HG03520 (cell line): ENCODE data around the gene TGFBR3L.
"Not testable (repeated sequence)": the region's sequence is repeated elsewhere in the genome, so short reads cannot be mapped to it uniquely, and the experiment has no call there.

Source experiments
- ATAC-seq: cut with Tn5 transposase; IDR thresholded peaks from one replicate; pipeline ENCODE4 v1.9.1; 2021; ENCODE audit warnings: mild to moderate bottlenecking, moderate library complexity; ENCODE audit not compliant: unreplicated experiment

Gene TGFBR3L

GRCh38 chr19:7916103-7916954 is 1.7 kb downstream of the TGFBR3L start:
- no peak for ATAC-seq

DNA sequence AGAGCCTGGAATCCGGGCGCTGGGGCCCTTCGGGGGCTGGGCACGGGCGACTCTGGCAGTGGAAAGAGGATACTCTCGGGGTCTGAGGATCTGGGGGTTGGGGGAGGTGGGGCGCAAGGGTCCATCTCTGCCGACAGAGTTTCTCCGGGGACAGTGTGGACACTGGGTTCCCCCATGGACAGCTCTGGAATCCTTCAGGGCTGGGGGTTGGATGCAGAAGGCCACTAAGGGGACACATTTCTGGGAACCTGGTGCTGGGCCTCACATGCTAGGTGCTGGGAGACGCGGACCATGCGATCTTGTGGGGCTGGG is 2.3 kb downstream of the TGFBR3L start:
- no peak for ATAC-seq

GRCh38 chr19:7917267-7918061 is 2.8 kb downstream of the TGFBR3L start:
- no peak for ATAC-seq

DNA sequence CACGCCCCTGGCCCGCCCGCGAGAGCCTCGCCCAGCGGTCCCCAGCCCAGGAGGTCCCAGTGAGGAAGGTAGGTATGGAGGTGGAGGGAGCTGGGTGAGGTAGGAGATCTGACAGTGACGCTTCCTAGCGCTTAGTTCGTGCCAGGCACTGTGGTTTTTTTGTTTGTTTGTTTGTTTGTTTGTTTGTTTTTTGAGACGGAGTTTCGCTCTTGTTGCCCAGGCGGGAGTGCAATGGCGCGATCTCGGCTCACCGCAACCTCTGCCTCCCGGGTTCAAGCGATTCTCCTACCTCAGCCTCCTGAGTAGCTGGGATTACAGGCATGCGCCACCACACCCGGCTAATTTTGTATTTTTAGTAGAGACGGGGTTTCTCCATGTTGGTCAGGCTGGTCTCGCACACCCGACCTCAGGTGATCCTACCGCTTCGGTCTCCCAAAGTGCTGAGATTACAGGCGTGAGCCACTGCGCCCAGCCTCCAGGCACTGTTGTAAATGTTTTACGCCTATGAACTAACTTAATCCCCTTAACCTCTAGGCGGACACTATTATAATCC is 3.5 kb downstream of the TGFBR3L start:
- ATAC-seq = not testable (repeated sequence)

DNA sequence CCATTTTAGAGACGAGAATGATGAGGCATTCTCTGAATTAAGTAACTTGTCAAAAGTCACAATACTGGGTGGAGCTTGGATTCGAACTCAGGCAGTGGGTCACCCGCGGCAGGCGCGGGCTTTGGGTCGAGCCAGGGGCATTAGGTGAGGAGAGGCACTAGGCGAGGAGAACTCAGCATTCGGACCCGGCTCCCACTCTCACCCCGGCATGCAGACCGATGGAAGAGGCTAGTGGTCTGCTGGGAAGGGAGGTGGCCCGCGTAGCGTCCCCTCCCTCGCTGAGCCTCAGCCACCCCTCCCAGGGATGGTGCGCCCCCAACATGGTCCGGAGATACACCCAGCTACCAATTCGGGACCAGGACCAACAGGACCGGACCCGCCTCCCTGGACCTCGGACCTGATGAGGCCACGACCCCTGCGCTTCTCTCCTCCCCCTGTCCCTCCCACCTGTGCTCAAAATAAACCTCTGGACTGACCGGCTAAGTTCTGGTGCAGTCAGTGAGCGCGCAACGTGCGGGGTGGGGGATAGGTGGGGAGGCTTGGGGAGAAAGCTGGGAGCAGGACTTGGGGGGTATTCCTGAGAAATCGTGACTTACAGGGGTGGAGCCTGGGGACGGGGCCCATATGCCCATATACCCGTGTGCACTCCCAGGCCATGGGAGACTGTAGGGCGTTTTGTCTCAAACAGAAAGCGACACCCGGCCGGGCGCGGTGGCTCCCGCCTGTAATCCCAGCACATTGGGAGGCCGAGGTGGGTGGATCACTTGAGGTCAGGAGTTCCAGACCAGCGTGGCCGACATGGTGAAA is 4.2 kb downstream of the TGFBR3L start:
- ATAC-seq = no peak

- peak; percentile 43 for ATAC-seq
These were observed 5.2 kb downstream of the TGFBR3L start, which contains the start of gene SNAPC2 for GRCh38 chr19:7919610-7920518. SNAPC2 (plus strand) TSS chr19:7920338; CDS start chr19:7920367, 29 bp downstream.

- peak; percentile 36 for ATAC-seq
These were observed 6.1 kb downstream of the TGFBR3L start for GRCh38 chr19:7920519-7921301.

DNA sequence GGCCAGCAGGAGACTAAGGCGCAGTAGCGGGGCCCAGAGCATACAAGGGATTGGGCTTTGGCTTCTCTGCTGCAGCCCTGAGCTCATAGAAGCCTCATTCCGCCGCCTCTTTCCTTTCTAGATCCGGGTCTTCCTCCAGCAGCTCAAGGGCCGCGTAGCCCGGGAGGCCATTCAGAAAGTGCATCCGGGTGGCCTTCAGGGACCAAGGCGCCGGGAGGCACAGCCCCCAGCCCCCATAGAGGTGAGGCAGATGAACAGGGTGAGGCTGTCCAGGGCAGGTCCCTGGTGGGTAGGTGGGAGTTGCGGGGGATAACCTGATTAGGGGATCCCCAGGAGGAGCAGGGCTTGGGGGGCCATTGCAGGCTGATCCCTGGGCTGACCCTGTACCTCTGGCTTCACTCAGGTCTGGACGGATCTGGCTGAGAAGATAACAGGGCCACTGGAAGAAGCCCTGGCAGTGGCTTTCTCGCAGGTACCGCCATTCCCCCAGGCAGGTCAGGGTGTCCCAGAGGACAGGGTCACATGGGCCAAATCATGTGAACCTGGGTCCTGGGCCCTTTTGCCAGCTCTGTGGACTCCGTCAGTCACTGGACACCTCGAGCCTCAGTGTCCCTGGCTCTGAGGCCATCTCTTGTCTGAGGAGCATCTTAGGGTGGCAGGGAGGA is 6.8 kb downstream of the TGFBR3L start:
- no peak for ATAC-seq

DNA sequence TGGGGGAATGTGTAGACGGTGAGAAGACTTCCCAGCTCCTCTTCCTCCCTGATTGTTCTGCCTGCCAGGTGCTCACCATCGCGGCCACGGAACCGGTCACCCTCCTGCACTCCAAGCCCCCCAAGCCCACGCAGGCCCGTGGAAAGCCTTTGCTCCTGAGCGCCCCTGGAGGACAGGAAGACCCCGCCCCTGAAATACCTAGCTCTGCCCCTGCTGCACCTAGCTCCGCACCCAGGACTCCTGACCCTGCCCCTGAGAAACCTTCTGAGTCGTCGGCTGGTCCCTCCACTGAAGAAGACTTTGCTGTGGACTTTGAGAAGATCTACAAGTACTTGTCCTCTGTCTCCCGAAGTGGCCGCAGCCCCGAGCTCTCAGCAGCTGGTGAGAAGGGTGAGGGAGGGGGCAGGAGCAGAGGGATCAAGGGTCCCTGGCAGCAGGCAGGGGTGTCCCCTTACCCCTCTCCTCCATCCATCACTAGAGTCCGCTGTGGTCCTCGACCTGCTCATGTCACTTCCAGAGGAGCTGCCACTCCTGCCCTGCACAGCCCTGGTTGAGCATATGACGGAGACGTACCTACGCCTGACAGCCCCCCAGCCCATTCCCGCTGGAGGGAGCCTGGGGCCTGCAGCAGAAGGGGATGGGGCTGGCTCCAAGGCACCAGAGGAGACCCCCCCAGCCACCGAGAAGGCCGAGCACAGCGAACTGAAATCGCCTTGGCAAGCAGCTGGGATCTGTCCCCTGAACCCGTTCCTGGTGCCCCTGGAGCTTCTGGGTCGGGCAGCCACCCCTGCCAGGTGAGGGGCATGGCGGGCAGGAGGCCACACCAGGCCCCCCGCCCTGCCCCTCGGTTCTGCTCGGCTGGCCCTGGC is 7.6 kb downstream of the TGFBR3L start:
- ATAC-seq = no peak

- ATAC-seq = no peak
These were observed 8.2 kb downstream of the TGFBR3L start for GRCh38 chr19:7922836-7923195.

- no peak for ATAC-seq
These were observed 8.9 kb downstream of the TGFBR3L start for GRCh38 chr19:7923295-7924191.

DNA sequence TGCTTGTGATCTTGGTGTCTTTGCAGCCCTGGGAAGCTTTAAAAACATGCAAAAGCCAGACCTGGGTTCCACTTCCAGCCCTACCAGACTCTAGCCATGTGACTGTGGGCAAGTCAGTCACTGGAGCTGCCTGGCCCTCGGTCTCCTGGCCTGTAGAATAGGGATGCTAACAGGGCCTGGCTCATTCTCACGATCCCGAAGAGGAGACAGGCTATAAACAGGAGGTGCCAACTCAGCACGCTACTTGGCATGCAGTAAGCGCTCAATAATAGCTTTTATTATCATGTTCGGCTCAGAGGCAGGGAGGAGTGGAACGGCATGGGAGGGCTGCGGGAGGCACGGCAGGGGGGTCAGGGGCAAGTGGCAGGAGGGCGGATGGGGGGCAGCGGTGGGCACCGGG is 9.6 kb downstream of the TGFBR3L start:
- no peak for ATAC-seq

- ATAC-seq = no peak
These were observed 10.1 kb downstream of the TGFBR3L start for GRCh38 chr19:7924651-7925170.

GRCh38 chr19:7925171-7925851 is 10.7 kb downstream of the TGFBR3L start:
- ATAC-seq = no peak

DNA sequence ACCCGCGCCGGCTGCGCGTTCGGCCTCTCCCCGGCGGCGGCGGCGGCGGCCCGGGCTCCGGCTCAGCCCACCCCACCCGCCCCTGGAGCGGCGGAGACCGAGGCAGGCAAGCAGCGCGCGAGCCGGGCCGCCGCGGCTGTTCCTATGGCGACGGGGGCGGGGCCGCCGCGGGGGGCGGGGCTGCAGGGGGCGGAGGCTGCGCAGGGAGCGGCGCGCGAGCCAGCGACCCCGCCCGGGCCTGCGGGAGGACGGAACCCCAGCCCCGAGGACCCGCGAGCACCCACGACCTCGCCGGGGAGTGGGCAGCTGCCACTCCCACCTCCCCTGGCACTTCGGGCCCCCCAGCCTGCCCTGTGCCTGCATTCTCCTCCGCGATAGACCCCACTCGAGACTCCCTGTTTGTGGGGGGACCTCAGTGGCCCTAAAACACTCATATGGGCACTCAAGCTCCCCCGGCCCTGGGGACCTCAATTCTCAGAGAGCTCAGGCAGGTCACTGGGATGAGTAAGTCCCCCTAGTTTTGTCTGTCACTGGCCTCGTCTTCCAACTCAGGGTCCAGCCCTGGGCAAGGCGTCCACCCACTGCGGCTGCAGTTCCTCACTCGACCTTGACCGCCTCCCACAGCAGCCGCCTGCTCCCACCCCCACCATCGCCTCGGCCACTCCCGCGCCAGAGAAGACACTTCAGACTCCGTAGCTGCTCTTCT is 11.5 kb downstream of the TGFBR3L start, which contains the start of gene CTXN1:
TSS of gene CTXN1 (minus strand) at position 115 of the 706 bp plus-strand sequence. CDS start 597 bp downstream, outside the sequence.
- ATAC-seq = no peak
